ENCODE data around the gene PYY.
"Not testable (repeated sequence)": the region's sequence is repeated elsewhere in the genome, so short reads cannot be mapped to it uniquely, and the experiment has no call there.

The PYY gene

DNA sequence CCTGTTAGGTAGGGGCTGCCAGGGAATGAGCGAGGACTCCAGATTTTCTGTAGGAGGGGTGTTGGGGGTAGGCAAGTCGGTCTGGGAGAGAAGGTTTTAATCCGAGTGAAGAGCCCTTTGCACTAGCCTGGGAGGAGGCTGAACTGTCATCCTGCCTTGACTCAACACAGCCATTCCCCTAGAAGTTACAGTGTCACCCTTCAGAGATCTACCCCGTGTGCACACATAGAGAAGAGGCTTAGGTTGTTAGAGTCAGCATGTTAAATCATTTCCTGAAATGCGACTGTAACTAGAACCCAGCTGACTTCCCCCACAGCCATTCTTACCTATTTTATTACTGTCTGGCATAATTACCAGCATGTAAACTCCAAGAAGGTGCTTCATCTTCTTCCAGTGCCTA, 25.8 kb downstream of the PYY start:
- not testable (repeated sequence) for DNase-seq

GRCh38 chr17:43927060-43927864, 26.5 kb downstream of the PYY start:
- DNase-seq = no peak
- in situ Hi-C loops (cut with MboI; ENCODE audit: low pct_unique_long_range_greater_than_20kb, low sequenced_read_pairs) = no loop called here

More for the DNA sequence above, 25.8 kb downstream of the PYY start:
- in situ Hi-C loops (cut with MboI; ENCODE audit: low pct_unique_long_range_greater_than_20kb, low sequenced_read_pairs) = not testable (repeated sequence)

GRCh38 chr17:43924558-43924957, 29.2 kb downstream of the PYY start:
- DNase-seq = no peak
- in situ Hi-C loops (cut with MboI; ENCODE audit: low pct_unique_long_range_greater_than_20kb, low sequenced_read_pairs) = no loop called here

- DNase-seq = no peak
- in situ Hi-C loops (cut with MboI; ENCODE audit: low pct_unique_long_range_greater_than_20kb, low sequenced_read_pairs) = no loop called here
Observed at GRCh38 chr17:43920500-43921095, 33.1 kb downstream of the PYY start.

GRCh38 chr17:43918026-43918389, 35.7 kb downstream of the PYY start:
- in situ Hi-C loops (cut with MboI; ENCODE audit: low pct_unique_long_range_greater_than_20kb, low sequenced_read_pairs) = no loop called here

DNA sequence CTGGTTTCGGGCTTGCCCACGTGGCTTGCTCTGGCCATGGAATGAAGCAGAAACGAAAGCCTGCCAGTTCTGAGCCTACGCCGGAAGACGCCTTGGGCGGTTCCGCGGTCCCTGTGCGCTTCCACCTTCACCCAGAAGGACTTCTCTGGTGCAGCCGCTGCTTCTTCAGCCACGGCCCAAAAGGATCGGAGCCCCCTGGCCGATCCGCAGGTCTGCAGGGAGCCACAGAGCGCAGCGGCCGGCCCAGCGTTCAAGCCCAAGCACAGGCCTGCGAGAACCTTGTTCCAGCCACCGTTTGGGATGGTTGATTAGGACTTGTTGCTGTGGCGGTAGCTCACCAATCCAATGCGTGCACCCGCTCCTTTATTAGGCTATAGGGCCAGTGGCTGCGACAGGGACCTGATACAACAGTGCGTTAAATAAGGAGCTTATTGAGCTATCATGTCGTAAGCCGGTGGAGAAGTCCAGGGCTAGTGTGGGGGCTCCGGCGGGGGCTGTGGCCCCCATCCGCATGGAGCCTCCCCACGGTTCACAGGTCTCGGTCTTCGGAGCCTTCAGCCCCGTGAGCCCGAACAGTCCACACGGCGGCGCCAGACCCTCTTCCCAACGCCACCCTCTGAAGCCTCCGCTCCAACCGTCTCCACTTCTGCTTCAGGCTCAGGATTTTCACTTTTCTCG, 36.3 kb downstream of the PYY start:
- in situ Hi-C loops (cut with MboI; ENCODE audit: low pct_unique_long_range_greater_than_20kb, low sequenced_read_pairs) = no loop called here

More at GRCh38 chr17:43918026-43918389, 35.7 kb downstream of the PYY start:
- DNase-seq = no peak

DNA sequence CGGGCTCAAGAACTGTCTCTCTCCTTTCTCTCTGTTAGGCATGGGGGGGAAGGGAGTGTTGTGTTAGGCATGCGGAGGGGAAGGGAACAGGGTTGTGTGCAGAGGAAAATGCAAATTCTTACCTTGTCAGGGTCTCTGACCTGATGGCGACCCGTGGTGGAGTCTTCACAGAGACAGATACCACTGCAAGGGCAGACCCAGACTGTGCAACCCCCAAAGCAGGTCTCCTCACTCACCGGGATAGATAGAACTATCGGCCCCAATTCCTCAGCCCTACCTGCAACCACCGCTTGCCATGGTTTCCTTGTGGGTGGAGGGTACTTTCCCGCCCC, 36.8 kb downstream of the PYY start:
- in situ Hi-C loops (cut with MboI; ENCODE audit: low pct_unique_long_range_greater_than_20kb, low sequenced_read_pairs) = no loop called here
- no peak for DNase-seq

More for the DNA sequence above, 36.3 kb downstream of the PYY start:
- peak; percentile 59 for DNase-seq

DNA sequence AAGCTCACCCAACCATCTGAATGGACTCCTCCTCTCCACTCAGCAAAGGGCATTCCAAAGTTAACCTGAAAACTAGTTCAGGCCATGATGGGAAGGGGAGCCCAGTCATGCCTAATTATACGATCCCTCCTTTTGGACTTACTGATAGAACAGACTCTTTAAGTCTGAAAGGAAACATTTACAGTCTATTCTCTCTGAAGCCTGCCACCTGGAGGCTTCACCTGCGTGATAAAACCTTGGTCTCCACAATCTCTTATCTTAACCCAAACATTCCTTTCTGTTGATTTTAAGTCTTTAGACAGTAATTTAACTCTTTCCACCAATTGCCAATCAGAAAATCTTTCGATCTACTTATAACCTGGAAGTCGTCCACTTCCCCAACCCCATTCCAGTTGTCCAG, 37.4 kb downstream of the PYY start:
- no peak for DNase-seq
- in situ Hi-C loops (cut with MboI; ENCODE audit: low pct_unique_long_range_greater_than_20kb, low sequenced_read_pairs) = no loop called here

DNA sequence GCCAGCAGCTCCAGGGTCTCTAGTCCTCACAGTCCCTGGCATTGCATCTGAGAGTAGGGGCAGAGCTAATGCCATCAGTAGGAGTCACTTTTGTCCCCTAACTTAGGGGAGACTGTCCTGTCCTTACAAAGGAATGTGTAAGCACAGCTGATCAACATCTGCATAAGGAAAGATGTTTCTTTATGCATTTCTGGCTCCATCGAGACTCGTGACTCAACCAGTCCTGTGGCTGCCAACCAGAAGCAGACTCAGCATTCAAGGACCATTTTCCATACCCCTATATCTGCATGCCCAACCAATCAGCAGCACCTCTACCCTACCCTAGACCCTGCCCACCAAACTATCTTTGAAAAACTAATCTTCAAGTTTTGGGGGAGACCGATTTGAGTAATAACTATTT, 38.2 kb downstream of the PYY start:
- DNase-seq = no peak
- in situ Hi-C loops (cut with MboI; ENCODE audit: low pct_unique_long_range_greater_than_20kb, low sequenced_read_pairs) = no loop called here

- no peak for DNase-seq
- in situ Hi-C loops (cut with MboI; ENCODE audit: low pct_unique_long_range_greater_than_20kb, low sequenced_read_pairs) = no loop called here
Observed at GRCh38 chr17:43914451-43914850, 39.3 kb downstream of the PYY start.

DNA sequence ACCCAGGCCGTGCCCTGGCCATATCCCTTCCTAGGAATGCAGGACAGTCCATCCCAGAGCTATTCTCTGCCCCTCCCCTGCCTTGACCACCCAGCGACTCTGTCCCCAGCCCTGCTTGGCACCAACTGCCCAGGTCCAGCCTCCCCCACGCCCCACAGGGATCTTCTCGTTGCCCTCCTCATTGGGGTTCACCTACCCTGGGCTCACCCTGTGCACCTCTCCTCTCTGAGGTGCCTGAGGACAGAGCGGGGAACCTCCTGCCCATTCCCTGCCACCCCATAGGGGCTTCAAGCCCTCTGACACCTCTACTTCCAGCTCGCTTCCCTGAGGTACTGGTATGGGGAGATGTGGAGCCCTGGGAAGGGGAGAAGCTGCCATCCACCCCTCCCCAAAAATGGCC, 40.2 kb downstream of the PYY start:
- in situ Hi-C loops (cut with MboI; ENCODE audit: low pct_unique_long_range_greater_than_20kb, low sequenced_read_pairs) = no loop called here
- DNase-seq = no peak

- in situ Hi-C loops (cut with MboI; ENCODE audit: low pct_unique_long_range_greater_than_20kb, low sequenced_read_pairs) = no loop called here
- DNase-seq = no peak
Observed at GRCh38 chr17:43912635-43913304, 41.0 kb downstream of the PYY start.

GRCh38 chr17:43911904-43912303, 41.8 kb downstream of the PYY start:
- in situ Hi-C loops (cut with MboI; ENCODE audit: low pct_unique_long_range_greater_than_20kb, low sequenced_read_pairs) = no loop called here
- DNase-seq = no peak

DNA sequence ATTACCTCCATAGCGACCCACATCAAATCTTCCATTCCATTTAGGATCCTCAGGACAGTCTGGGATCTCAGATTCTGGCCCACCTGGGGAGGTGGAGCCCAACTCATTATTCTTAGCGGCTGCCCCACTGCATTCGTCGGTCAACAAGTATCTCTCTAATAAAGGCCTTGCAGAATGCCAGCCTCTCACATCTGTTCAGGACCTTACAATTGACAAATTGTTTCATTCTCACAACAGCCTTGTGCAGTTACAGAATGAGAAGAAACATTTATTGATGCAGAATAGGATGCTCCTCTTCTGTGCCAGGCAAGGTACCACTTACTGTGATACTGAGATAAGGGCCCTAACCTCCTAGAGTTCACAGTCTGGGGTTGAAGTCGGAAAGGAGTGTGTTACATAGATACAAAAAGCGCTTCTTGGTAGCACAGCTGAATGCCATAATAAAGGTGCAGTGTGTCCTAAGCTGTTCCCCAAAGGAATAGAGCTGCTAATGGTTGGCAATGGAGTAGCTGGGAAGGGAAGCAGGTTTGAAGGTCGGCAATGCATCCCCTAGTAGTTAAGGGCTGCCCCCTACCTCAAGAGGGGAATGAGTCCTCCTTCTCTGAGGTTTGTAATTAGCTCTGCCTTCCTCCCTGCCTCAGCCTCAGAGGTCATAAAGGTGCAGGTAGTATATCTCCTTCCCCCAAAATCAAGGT, 44.1 kb downstream of the PYY start:
- in situ Hi-C loops (cut with MboI; ENCODE audit: low pct_unique_long_range_greater_than_20kb, low sequenced_read_pairs) = no loop called here
- no peak for DNase-seq

DNA sequence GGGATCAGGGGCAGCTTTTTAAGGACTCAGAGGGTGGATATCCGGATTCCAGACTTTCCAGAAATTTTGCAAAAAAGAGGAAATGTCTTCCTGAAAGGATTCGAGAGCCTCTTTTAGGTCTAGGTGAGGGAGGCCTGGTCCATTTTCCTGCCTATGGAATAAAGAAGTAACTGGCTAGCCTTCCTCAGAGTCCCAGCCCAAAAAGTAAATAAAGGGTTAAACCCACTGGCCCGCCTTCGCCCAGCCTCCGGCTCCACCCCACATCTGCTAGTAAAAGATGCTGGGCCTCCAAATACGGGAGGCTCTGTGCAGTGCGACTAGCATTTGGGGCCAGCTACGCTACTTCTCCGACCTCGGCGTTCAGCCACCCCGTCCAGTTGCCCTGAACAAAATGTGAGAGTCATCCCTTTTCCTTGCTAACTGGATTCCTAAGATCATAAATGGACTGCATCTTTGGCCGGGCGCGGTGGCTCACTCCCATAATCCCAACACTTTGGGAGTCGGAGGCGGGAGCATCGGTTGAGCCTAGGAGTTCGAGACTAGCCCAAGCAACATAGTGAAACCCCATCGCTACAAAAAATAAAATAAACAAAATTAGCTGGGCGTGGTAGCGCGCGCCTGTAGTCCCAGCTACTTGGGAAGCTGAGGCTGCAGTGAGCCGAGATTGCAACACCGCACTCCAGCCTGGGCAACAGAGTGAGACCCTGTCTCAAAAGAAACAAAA, 45.6 kb downstream of the PYY start:
- DNase-seq = peak; percentile 79
- in situ Hi-C loops (cut with MboI; ENCODE audit: low pct_unique_long_range_greater_than_20kb, low sequenced_read_pairs) = no loop called here

GRCh38 chr17:43907425-43907981, 46.2 kb downstream of the PYY start, which contains the start of gene MPP2:
TSS of gene MPP2 (minus strand) at chr17:43907536. CDS start at chr17:43904460, 3,076 bp downstream.
- in situ Hi-C loops (cut with MboI; ENCODE audit: low pct_unique_long_range_greater_than_20kb, low sequenced_read_pairs) = no loop called here
- peak; percentile 85 for DNase-seq

DNA sequence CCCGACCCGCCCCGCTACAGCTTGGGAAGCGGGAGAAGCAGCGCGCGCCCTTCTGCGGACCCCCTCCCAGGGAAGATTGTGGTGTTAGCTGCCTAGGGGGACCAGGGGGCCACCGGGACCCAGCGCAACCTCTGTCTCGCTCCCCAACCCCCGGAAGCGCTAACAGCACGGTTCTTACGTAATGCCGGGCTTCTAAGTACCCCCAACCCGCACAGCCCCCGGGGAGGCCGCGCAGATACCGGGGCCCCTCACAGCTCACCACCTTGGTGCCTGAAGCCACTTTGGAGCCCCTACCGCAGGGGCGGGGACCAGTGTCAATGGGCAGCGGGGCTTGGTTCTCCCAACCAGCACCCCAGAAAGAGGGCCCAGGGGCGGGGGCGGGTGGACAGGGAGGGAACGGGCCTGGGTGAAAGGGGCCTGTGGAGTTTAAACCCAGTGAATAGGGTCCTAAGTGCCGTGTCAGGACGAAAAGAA, 46.8 kb downstream of the PYY start:
- in situ Hi-C loops (cut with MboI; ENCODE audit: low pct_unique_long_range_greater_than_20kb, low sequenced_read_pairs) = no loop called here
- DNase-seq = no peak

Measured in KBM-7 (cell line).